WERI-Rb-1 (cell line): Measurements from ENCODE around the gene NF1.
"Not testable (repeated sequence)": the region's sequence is repeated elsewhere in the genome, so short reads cannot be mapped to it uniquely, and the experiment has no call there.

ENCODE experiments used
- DNase-seq: peaks from one replicate; pipeline ENCODE4 v3.0.0-alpha.2; 2020
- H3K27ac ChIP-seq: fragments of 250-450 bp; sonication (Bioruptor Pico); 2 replicates; pipeline ENCODE4 v1.5.1; 2020; ENCODE audit warnings: mild to moderate bottlenecking, moderate library complexity
- H3K27me3 ChIP-seq: fragments of 250-450 bp; sonication (Bioruptor Pico); 2 replicates; pipeline ENCODE4 v1.5.1; 2021; ENCODE audit warnings: mild to moderate bottlenecking, low read depth, moderate library complexity; ENCODE audit not compliant: insufficient read depth, severe bottlenecking
- H3K36me3 ChIP-seq: fragments of 250-450 bp; sonication (Bioruptor Pico); 2 replicates; pipeline ENCODE4 v1.5.1; 2020; ENCODE audit warnings: mild to moderate bottlenecking, moderate library complexity
- H3K4me3 ChIP-seq: 2 replicates; pipeline ENCODE4 v1.5.1; 2011; ENCODE audit warnings: low read depth, mild to moderate bottlenecking, control low read depth, low read length
- H3K9me3 ChIP-seq: fragments of 250-450 bp; sonication (Bioruptor Pico); 2 replicates; pipeline ENCODE4 v1.5.1; 2021; ENCODE audit warnings: mild to moderate bottlenecking, moderate library complexity; ENCODE audit not compliant: severe bottlenecking
- CTCF ChIP-seq: IDR thresholded peaks from 2 replicates; pipeline ENCODE4 v1.5.1; 2011; ENCODE audit warnings: low read depth, mild to moderate bottlenecking, control low read depth, inconsistent platforms, low read length

The NF1 gene

GRCh38 chr17:31323551-31323950 lies 228.8 kb downstream of the NF1 start:
- H3K9me3 ChIP-seq: no peaks in the 10 kb centered on the region
- H3K27me3 ChIP-seq: no peaks in the 10 kb centered on the region
- H3K4me3 ChIP-seq: no peak overlapping the region
- peaks cover 22% of the 10 kb centered on the region for H3K36me3 ChIP-seq
- no peak for DNase-seq
- TF ChIP-seq CTCF: no peak
- no peak overlapping the region for H3K27ac ChIP-seq

DNA sequence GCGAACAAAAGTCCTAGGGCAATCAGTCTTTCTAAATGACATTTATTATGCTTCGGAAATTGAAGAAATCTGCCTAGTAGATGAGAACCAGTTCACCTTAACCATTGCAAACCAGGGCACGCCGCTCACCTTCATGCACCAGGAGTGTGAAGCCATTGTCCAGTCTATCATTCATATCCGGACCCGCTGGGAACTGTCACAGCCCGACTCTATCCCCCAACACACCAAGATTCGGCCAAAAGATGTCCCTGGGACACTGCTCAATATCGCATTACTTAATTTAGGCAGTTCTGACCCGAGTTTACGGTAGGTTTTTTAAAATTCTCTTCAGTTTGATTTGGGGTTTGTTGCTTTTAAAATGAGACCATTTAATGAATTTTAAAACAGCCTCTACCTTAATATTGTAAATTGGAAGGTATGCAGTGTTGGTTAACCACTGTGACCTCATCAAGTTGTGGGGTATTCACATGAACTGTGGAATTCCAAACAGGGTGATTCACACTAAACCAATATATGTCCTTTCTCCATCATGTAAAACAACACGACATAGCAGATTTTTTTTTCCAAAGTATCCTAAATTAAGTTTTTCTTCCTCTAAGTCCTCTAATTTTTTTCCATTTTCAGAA lies 232.9 kb downstream of the NF1 start:
- no peak overlapping the region for H3K27ac ChIP-seq
- no peaks in the 10 kb centered on the region for H3K9me3 ChIP-seq
- no peak for TF ChIP-seq CTCF
- DNase-seq: no peak
- no peaks in the 10 kb centered on the region for H3K27me3 ChIP-seq
- peaks cover 27% of the 10 kb centered on the region for H3K36me3 ChIP-seq
- no peak overlapping the region for H3K4me3 ChIP-seq

DNA sequence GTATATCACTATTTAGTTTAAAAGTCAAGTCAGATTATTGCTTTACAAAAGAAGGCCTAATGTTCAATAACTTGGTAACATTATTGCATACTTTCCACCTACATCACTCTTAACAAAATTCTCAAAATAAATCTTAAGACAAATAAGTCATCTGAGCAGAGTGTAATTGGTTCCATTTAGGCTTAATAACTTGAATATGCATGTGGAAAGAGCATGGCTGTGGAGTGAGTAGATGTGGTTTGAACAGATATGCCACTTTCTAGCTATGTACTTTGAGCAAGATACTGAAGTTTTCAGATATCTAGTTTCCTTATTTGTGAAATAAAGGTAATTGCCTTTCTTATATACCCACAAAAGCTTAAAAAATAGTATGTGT lies 233.4 kb downstream of the NF1 start:
- TF ChIP-seq CTCF: no peak
- Histone ChIP-seq H3K36me3 (peaks cover 24% of the 10 kb centered on the region), H3K9me3 (no peaks in the 10 kb centered on the region), H3K27ac (no peak overlapping the region), H3K4me3 (no peak overlapping the region), H3K27me3 (no peaks in the 10 kb centered on the region)
- no peak for DNase-seq

DNA sequence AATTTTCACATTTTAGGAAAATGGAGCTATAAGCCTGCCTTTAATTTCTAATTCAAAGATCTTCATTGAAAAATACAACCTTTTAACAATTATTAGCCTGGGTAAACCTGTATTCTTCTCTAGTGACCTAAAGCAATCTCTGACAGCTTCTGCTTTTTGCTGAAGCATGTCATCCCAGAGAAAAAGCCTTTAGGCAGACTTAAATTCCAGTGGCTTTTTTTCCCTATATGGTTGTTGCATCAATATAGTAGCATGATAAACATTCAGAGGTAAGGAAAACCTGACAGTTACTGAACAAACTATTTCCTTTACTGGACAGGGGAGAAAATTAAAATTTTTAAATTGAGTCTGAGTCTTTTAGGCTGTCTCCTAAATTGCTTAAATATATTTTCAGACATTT lies 234.4 kb downstream of the NF1 start:
- no peak for TF ChIP-seq CTCF
- Histone ChIP-seq H3K4me3 (no peak overlapping the region), H3K9me3 (no peaks in the 10 kb centered on the region), H3K27ac (no peak overlapping the region), H3K36me3 (peaks cover 24% of the 10 kb centered on the region), H3K27me3 (no peaks in the 10 kb centered on the region)
- no peak for DNase-seq

GRCh38 chr17:31339906-31340661 lies 245.3 kb downstream of the NF1 start:
- H3K27ac ChIP-seq: no peak overlapping the region

DNA sequence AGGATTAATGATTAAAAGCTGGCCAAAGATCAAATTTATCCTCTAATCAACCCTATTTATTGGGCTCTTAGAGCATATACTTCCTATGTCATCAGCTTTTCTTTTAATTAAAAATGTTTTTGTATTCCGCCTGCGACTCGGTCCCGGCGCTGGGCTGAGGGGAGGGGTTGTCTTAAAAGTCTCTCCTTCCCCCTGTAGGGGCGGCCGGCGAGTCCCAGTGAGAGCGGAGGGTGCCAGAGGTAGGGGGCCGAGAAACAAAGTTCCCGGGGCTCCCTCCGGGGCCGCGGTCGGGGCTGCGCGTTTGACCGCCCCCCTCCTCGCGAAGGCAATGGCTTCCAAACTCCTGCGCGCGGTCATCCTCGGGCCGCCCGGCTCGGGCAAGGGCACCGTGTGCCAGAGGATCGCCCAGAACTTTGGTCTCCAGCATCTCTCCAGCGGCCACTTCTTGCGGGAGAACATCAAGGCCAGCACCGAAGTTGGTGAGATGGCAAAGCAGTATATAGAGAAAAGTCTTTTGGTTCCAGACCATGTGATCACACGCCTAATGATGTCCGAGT lies 250.5 kb downstream of the NF1 start:
- not testable (repeated sequence) for DNase-seq, H3K9me3 ChIP-seq, H3K4me3 ChIP-seq, H3K27ac ChIP-seq, H3K27me3 ChIP-seq
- peaks cover 44% of the 10 kb centered on the region for H3K36me3 ChIP-seq

More at GRCh38 chr17:31339906-31340661, 245.3 kb downstream of the NF1 start:
- Histone ChIP-seq H3K36me3 (peaks cover 56% of the 10 kb centered on the region), H3K27me3 (no peaks in the 10 kb centered on the region), H3K4me3 (no peak overlapping the region), H3K9me3 (no peaks in the 10 kb centered on the region)
- TF ChIP-seq CTCF: no peak
- DNase-seq: no peak
